ENCODE results near the gene SOWAHA. TPM values are rescaled to one million over a fixed set of nuclear protein-coding genes. Genes with fewer than 3 reads are reported as not detected.

The SOWAHA gene
- total RNA-seq, 1 donor from 2014 or later, result not detected

DNA sequence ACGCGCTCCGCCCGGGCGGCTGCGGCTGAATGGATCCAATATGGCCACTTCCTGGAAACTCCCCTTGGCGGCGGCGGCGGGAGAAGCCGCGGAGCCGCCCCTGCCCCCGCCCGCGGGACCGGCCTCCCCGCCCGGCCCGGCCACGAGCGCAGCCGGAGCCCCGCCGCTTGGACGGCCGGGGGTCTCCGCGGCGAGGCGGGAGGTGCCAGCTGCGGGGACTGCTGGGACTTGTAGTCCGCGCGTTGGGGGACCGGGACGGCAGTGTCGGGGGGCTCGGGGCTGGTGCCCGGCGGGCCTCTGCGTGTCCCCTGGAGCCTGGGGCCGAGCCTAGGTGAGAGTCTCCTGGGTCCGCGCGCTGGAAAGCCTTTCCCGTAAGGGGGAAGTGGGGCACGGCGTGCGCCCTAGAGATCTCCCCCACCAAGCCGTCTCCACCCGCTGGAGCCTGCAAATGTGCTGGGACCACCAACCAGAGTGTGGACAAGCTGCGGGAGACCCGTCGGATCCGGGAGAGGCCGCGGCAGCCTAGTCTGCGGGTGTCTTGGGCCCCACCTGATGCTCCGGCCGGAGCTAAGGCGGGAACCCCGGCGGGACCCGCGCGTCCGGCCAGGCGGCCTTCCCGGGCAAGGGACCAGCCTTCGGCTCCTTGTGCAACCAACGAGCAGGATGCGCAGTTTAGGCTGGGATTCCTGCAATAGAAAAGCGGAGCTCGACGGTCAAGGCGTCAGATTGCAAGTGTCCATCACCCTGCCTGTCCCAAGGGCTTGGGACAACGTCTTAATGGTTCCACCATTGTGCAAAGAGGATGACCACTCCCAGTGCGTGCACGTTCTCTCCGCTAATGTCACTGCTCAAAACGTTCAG, 35.7 kb upstream of the SOWAHA start, which contains the start of gene SEPTIN8:
TSS of gene SEPTIN8 (minus strand) at position 31 of the 861 bp plus-strand sequence. CDS start 102 bp downstream, outside the sequence.
- peak; percentile 48 for DNase-seq
- no peaks in the 10 kb centered on the region for H3K36me3 Mint-ChIP-seq (ENCODE audit: low read depth)
- ChIA-PET POLR2A (interaction anchor here (0.6 to 1.0 kb wide), 3 partner anchors 31 to 1186 kb away, joined by 3 to 5 read pairs (median 4); partner anchors contain the start of genes CCNI2 and KIF3A), CTCF (no interaction called here)
- H3K9me3 Mint-ChIP-seq, result no peaks in the 10 kb centered on the region
- peak within 1 kb of the TSS; percentile 79 for H3K4me3 Mint-ChIP-seq
- intact Hi-C loops (cut with micrococcal nuclease), result loop anchor here (2.0 to 5.0 kb wide), 2 partner anchors 35 to 41 kb away; partner anchors contain the start of genes KIF3A and SOWAHA
- H3K27me3 Mint-ChIP-seq, result peaks cover 42% of the 10 kb centered on the region
- peak; percentile 77 for ATAC-seq (ENCODE audit: low read depth)
- H3K27ac Mint-ChIP-seq, result no peak within 1 kb of the TSS
- peaks cover 15% of the 10 kb centered on the region for H3K4me1 Mint-ChIP-seq
- TF ChIP-seq, protein P1, sequence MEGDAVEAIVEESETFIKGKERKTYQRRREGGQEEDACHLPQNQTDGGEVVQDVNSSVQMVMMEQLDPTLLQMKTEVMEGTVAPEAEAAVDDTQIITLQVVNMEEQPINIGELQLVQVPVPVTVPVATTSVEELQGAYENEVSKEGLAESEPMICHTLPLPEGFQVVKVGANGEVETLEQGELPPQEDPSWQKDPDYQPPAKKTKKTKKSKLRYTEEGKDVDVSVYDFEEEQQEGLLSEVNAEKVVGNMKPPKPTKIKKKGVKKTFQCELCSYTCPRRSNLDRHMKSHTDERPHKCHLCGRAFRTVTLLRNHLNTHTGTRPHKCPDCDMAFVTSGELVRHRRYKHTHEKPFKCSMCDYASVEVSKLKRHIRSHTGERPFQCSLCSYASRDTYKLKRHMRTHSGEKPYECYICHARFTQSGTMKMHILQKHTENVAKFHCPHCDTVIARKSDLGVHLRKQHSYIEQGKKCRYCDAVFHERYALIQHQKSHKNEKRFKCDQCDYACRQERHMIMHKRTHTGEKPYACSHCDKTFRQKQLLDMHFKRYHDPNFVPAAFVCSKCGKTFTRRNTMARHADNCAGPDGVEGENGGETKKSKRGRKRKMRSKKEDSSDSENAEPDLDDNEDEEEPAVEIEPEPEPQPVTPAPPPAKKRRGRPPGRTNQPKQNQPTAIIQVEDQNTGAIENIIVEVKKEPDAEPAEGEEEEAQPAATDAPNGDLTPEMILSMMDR (IDR thresholded peaks at IDR 0.05), result no peak

DNA sequence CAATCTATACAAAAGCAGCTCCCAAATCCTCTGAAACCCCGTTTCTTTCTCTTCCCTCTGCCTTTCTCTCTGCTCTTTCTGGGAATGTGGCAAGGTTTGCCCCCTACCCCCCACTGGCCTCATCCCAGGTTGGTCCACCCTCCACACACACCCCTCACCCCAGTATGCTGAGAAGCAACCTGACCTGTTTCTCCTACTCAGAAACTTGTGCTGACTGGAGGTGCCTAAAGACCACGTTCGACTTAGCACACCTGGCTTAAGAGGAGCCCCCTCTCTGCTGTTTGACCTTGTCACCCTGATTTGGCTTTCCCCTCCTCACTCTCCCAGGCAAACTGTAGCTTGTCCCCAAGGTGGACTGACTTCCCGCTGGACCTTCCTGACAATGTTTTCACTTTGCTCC, 35.0 kb upstream of the SOWAHA start:
- peaks cover 46% of the 10 kb centered on the region for H3K27me3 Mint-ChIP-seq
- intact Hi-C loops (cut with micrococcal nuclease), result loop anchor here (5.0 kb wide), 1 partner anchor 34 kb away; the partner anchor contains the start of gene SOWAHA

DNA sequence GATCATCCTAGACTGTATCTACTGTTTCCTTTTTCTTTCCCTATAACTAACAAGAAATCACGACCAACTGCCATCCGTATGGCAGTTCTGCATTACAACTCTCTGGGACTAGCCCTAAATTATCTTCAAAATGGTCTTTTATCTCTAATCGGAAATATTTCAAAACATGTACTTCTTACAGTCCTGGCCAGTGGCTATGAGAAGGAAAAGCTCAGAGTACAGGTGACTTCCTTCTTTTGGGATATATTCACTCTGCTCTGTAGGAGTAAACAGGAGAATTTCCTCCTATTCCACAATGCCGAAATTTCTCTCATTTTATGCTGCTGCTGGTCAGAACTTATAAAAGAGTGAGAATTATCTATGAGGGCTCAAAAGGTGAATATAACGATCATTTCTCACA, 34.2 kb upstream of the SOWAHA start:
- POLR2A ChIA-PET, result no interaction called here
- Mint-ChIP-seq H3K9me3 (no peaks in the 10 kb centered on the region), H3K27ac (no peak overlapping the region), H3K27me3 (peaks cover 50% of the 10 kb centered on the region), H3K4me3 (no peak overlapping the region), H3K4me1 (peaks cover 15% of the 10 kb centered on the region), H3K36me3 (ENCODE audit: low read depth) (no peaks in the 10 kb centered on the region)
- CTCF ChIA-PET, result no interaction called here
- no peak for ATAC-seq (ENCODE audit: low read depth)
- TF ChIP-seq, protein P1 (IDR thresholded peaks at IDR 0.05), result no peak
- no peak for DNase-seq
- intact Hi-C loops (cut with micrococcal nuclease), result loop anchor here (5.0 kb wide), 1 partner anchor 33 kb away; the partner anchor contains the start of gene SOWAHA

More for the DNA sequence above, 35.0 kb upstream of the SOWAHA start:
- peak overlapping the region; percentile 79 for H3K4me3 Mint-ChIP-seq
- H3K27ac Mint-ChIP-seq, result no peak overlapping the region
- H3K36me3 Mint-ChIP-seq (ENCODE audit: low read depth), result no peaks in the 10 kb centered on the region
- ATAC-seq (ENCODE audit: low read depth), result no peak
- H3K9me3 Mint-ChIP-seq, result no peaks in the 10 kb centered on the region
- TF ChIP-seq, protein P1 (IDR thresholded peaks at IDR 0.05), result no peak
- no peak for DNase-seq
- H3K4me1 Mint-ChIP-seq, result peaks cover 15% of the 10 kb centered on the region
- CTCF ChIA-PET, result no interaction called here
- POLR2A ChIA-PET, result interaction anchor here (0.9 kb wide), 1 partner anchor 31 kb away, joined by 5 read pairs; the partner anchor contains the start of gene CCNI2

DNA sequence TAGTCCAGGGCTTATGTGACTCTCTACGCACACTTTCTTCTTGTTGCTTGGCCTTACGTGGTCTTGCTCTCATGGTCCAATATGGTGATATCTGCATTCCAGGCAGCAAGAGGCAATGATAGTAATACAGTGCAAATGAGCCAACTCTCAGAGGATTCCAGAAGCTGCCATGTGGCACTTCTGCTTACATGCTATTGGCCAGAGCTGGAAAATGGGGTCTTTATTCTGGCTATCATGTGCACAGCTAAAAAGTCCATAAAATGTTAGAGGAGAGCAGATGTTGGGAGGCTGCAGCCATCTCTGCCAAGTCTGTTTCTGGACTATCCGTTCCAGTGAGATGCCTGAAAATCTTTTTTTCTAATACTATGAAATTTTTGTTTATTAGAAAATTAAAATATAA, 33.1 kb upstream of the SOWAHA start:
- intact Hi-C loops (cut with micrococcal nuclease), result loop anchor here (5.0 kb wide), 1 partner anchor 32 kb away; the partner anchor contains the start of gene SOWAHA
- ATAC-seq (ENCODE audit: low read depth), result no peak
- H3K36me3 Mint-ChIP-seq (ENCODE audit: low read depth), result no peaks in the 10 kb centered on the region
- POLR2A ChIA-PET, result interaction anchor here (0.5 kb wide), 1 partner anchor 79 kb away, joined by 4 read pairs; no protein-coding TSS in a partner anchor
- H3K4me1 Mint-ChIP-seq, result peaks cover 15% of the 10 kb centered on the region
- CTCF ChIA-PET, result no interaction called here
- DNase-seq, result no peak
- peaks cover 50% of the 10 kb centered on the region for H3K27me3 Mint-ChIP-seq
- no peaks in the 10 kb centered on the region for H3K9me3 Mint-ChIP-seq
- H3K4me3 Mint-ChIP-seq, result no peak overlapping the region
- TF ChIP-seq, protein P1 (IDR thresholded peaks at IDR 0.05), result no peak
- no peak overlapping the region for H3K27ac Mint-ChIP-seq

DNA sequence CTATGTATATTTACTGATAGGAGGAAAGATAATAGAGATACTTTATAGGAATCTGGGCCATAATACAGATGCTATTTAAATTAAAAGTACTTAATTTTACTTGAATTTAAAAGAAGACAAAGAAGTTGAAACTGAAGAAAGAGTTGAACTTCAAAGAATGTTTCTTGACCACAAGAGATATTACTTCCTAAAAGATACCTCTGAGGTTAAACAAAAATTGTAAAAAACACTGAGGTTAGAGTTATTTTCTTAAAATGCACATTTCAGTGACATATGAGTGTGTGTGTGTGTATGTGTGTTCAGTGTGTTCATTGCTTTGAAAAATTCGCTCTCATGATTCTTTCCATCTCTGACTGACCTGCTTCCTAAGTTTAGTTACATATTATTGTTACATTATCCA, 32.5 kb upstream of the SOWAHA start:
- no peak overlapping the region for H3K27ac Mint-ChIP-seq
- ChIA-PET CTCF (no interaction called here), POLR2A (no interaction called here)
- H3K36me3 Mint-ChIP-seq (ENCODE audit: low read depth), result no peaks in the 10 kb centered on the region
- H3K4me1 Mint-ChIP-seq, result peaks cover 12% of the 10 kb centered on the region
- intact Hi-C loops (cut with micrococcal nuclease), result no loop called here
- H3K4me3 Mint-ChIP-seq, result no peak overlapping the region
- no peaks in the 10 kb centered on the region for H3K9me3 Mint-ChIP-seq
- TF ChIP-seq, protein P1 (IDR thresholded peaks at IDR 0.05), result no peak
- peaks cover 50% of the 10 kb centered on the region for H3K27me3 Mint-ChIP-seq
- DNase-seq (no peak), ATAC-seq (ENCODE audit: low read depth) (no peak)
